Calu3 (cell line): Measurements from ENCODE around the gene P3H3. TPM values are rescaled to one million over a fixed set of nuclear protein-coding genes. Genes with fewer than 3 reads are reported as not detected.

Source experiments
- BruUV-seq: library from RNA; stranded (reverse); fragments of 400-500 nt; replicated peaks from 2 replicates; lab custom pipeline; 2021; lab: Mats Ljungman, UMichigan
- CTCF ChIA-PET: fragments of 300-600 bp; sonication (Branson Sonifier 250); formaldehyde crosslinking; loops from one replicate; lab custom pipeline; 2022; ENCODE audit warnings: antibody characterized with exemption; lab: Charles Lee
- DNase-seq: peaks from one replicate; pipeline ENCODE4 v3.0.0; 2022
- H3K27ac Mint-ChIP-seq: one replicate; pipeline ENCODE4 v1.8.0; 2022; ENCODE audit warnings: mixed read lengths; ENCODE audit not compliant: unreplicated experiment
- H3K27me3 Mint-ChIP-seq: one replicate; pipeline ENCODE4 v1.8.0; 2022; ENCODE audit warnings: mixed read lengths; ENCODE audit not compliant: unreplicated experiment
- H3K36me3 Mint-ChIP-seq: one replicate; pipeline ENCODE4 v1.8.0; 2022; ENCODE audit warnings: mild to moderate bottlenecking, moderate library complexity, mixed read lengths; ENCODE audit not compliant: insufficient read depth, unreplicated experiment
- H3K4me1 Mint-ChIP-seq: one replicate; pipeline ENCODE4 v1.8.0; 2022; ENCODE audit warnings: mild to moderate bottlenecking, low read depth, mixed read lengths; ENCODE audit not compliant: unreplicated experiment
- H3K4me3 Mint-ChIP-seq: one replicate; pipeline ENCODE4 v1.8.0; 2022; ENCODE audit warnings: mild to moderate bottlenecking, low read depth, moderate library complexity, mixed read lengths; ENCODE audit not compliant: unreplicated experiment
- H3K9me3 Mint-ChIP-seq: one replicate; pipeline ENCODE4 v1.8.0; 2022; ENCODE audit warnings: low read depth, mixed read lengths; ENCODE audit not compliant: unreplicated experiment
- CTCF ChIP-seq: fragments of 200-600 bp; IDR thresholded peaks from one replicate; pipeline ENCODE4 v1.8.0; 2022; ENCODE audit warnings: antibody characterized with exemption; ENCODE audit not compliant: unreplicated experiment
- intact Hi-C: fragments of 100-400 bp; cut with micrococcal nuclease; formaldehyde crosslinking; loops from one replicate; pipeline ENCODE4 v1.10.0; 2022; ENCODE audit not compliant: unreplicated experiment
- total RNA-seq: library from RNA; stranded (reverse); gene quantifications from 2 replicates; pipeline ENCODE4 v1.2.3, GENCODE V29; 2022

The P3H3 gene
- total RNA-seq, 1 experiment from 2014 or later, result 0.45 TPM

GRCh38 chr12:6825398-6826124 is 2.6 kb upstream of the P3H3 start:
- peaks cover 16% of the 10 kb centered on the region for H3K36me3 Mint-ChIP-seq
- no peak overlapping the region for H3K27ac Mint-ChIP-seq
- intact Hi-C loops, result loop anchor here (1.0 to 10.0 kb wide), 3 partner anchors 90 to 273 kb away; no protein-coding TSS in a partner anchor
- H3K27me3 Mint-ChIP-seq, result peaks cover 100% of the 10 kb centered on the region
- no peak overlapping the region for H3K4me3 Mint-ChIP-seq
- peak; percentile 87 for DNase-seq
- CTCF ChIA-PET, result interaction anchor here (1.0 to 1.8 kb wide), 3 partner anchors 9 to 72 kb away, joined by 4 to 7 read pairs (median 4); partner anchors contain the start of gene MLF2
- BruUV-seq, result no TSS peak
- no peaks in the 10 kb centered on the region for H3K9me3 Mint-ChIP-seq
- peaks cover 16% of the 10 kb centered on the region for H3K4me1 Mint-ChIP-seq
- TF ChIP-seq CTCF, result peak; percentile 80

- Mint-ChIP-seq H3K4me1 (peaks cover 16% of the 10 kb centered on the region), H3K27ac (no peak overlapping the region), H3K27me3 (peaks cover 100% of the 10 kb centered on the region), H3K4me3 (no peak overlapping the region), H3K36me3 (peaks cover 16% of the 10 kb centered on the region), H3K9me3 (no peaks in the 10 kb centered on the region)
- no peak for DNase-seq
- no TSS peak for BruUV-seq
- CTCF ChIA-PET, result interaction anchor here (1.6 to 1.8 kb wide), 2 partner anchors 8 to 73 kb away, joined by 4 to 7 read pairs; partner anchors contain the start of gene MLF2
- no peak for TF ChIP-seq CTCF
- intact Hi-C loops, result loop anchor here (5.0 to 10.0 kb wide), 2 partner anchors 211 to 274 kb away; no protein-coding TSS in a partner anchor
These were observed 2.0 kb upstream of the P3H3 start for GRCh38 chr12:6826125-6826733.

GRCh38 chr12:6826734-6827436 is 1.3 kb upstream of the P3H3 start:
- peaks cover 100% of the 10 kb centered on the region for H3K27me3 Mint-ChIP-seq
- H3K9me3 Mint-ChIP-seq, result no peaks in the 10 kb centered on the region
- H3K27ac Mint-ChIP-seq, result peak overlapping the region; percentile 25
- peaks cover 16% of the 10 kb centered on the region for H3K36me3 Mint-ChIP-seq
- no TSS peak for BruUV-seq
- H3K4me3 Mint-ChIP-seq, result peak overlapping the region; percentile 75
- H3K4me1 Mint-ChIP-seq, result peaks cover 16% of the 10 kb centered on the region
- TF ChIP-seq CTCF, result no peak
- CTCF ChIA-PET, result interaction anchor here (1.0 kb wide), 1 partner anchor 74 kb away, joined by 4 read pairs; the partner anchor contains the start of gene MLF2
- DNase-seq, result no peak
- intact Hi-C loops, result loop anchor here (5.0 to 10.0 kb wide), 2 partner anchors 212 to 275 kb away; no protein-coding TSS in a partner anchor

- CTCF ChIA-PET, result interaction anchor here (1.0 kb wide), 1 partner anchor 74 kb away, joined by 4 read pairs; the partner anchor contains the start of gene MLF2
- Mint-ChIP-seq H3K36me3 (peaks cover 16% of the 10 kb centered on the region), H3K4me3 (peak overlapping the region; percentile 75), H3K27ac (peak overlapping the region; percentile 25), H3K9me3 (no peaks in the 10 kb centered on the region), H3K27me3 (peaks cover 100% of the 10 kb centered on the region), H3K4me1 (peaks cover 16% of the 10 kb centered on the region)
- no TSS peak for BruUV-seq
- no peak for TF ChIP-seq CTCF
- DNase-seq, result peak; percentile 62
- intact Hi-C loops, result loop anchor here (5.0 to 10.0 kb wide), 2 partner anchors 213 to 275 kb away; no protein-coding TSS in a partner anchor
These were observed 733 bp upstream of the P3H3 start for GRCh38 chr12:6827437-6827911.
